Rectal smooth muscle tissue (tissue), 1 donor: ENCODE data around the gene NINJ1.

Source experiments
- H3K27ac ChIP-seq: one replicate; pipeline ENCODE4 v1.7.0; 2013; ENCODE audit warnings: low read depth, low read length, inconsistent platforms
- H3K27me3 ChIP-seq: one replicate; pipeline ENCODE4 v1.7.0; 2013; ENCODE audit warnings: low read length; ENCODE audit not compliant: control insufficient read depth, insufficient read depth
- H3K36me3 ChIP-seq: one replicate; pipeline ENCODE4 v1.7.0; 2013; ENCODE audit warnings: low read length; ENCODE audit not compliant: control insufficient read depth, insufficient read depth
- H3K4me1 ChIP-seq: one replicate; pipeline ENCODE4 v1.7.0; 2013; ENCODE audit warnings: low read length; ENCODE audit not compliant: control insufficient read depth, insufficient read depth
- H3K4me3 ChIP-seq: one replicate; pipeline ENCODE4 v1.7.0; 2013; ENCODE audit warnings: low read length
- H3K9ac ChIP-seq: one replicate; pipeline ENCODE4 v1.7.0; 2013; ENCODE audit warnings: low read length

The NINJ1 gene

GRCh38 chr9:93081081-93081529 lies 52.9 kb downstream of the NINJ1 start:
- Histone ChIP-seq H3K27me3 (no peaks in the 10 kb centered on the region), H3K27ac (no peak overlapping the region), H3K4me1 (no peaks in the 10 kb centered on the region), H3K4me3 (no peak overlapping the region), H3K9ac (no peak overlapping the region), H3K36me3 (peaks cover 2% of the 10 kb centered on the region)

DNA sequence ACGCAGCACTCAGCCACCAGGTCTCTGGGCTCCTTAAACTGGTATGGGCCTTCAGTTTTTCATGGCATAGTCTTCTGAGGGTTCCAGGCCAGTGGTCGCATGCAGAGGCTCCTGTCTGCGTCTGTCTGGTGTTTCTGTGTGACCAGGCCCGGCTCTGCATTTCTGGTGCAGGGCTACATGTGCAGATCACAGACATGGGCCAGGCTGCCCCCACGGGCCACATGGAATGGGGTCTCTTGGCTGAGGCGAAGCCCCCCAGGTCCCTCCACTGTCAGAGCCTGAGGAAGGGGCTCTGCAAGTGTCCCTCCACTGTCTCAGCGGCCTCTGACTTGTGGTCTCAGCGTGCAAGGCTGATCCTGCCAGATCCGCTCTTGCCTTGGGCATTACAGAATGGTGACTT lies 53.6 kb downstream of the NINJ1 start:
- peaks cover 2% of the 10 kb centered on the region for H3K36me3 ChIP-seq
- no peak overlapping the region for H3K4me3 ChIP-seq
- no peaks in the 10 kb centered on the region for H3K27me3 ChIP-seq
- no peaks in the 10 kb centered on the region for H3K4me1 ChIP-seq
- H3K27ac ChIP-seq, result no peak overlapping the region
- no peak overlapping the region for H3K9ac ChIP-seq

GRCh38 chr9:93079371-93079770 lies 54.7 kb downstream of the NINJ1 start:
- Histone ChIP-seq H3K36me3 (peaks cover 2% of the 10 kb centered on the region), H3K27ac (no peak overlapping the region), H3K9ac (no peak overlapping the region), H3K4me3 (no peak overlapping the region), H3K27me3 (no peaks in the 10 kb centered on the region), H3K4me1 (no peaks in the 10 kb centered on the region)

GRCh38 chr9:93077811-93078210 lies 56.2 kb downstream of the NINJ1 start:
- Histone ChIP-seq H3K4me3 (no peak overlapping the region), H3K4me1 (peaks cover 2% of the 10 kb centered on the region), H3K27ac (no peak overlapping the region), H3K9ac (no peak overlapping the region), H3K36me3 (peaks cover 2% of the 10 kb centered on the region), H3K27me3 (no peaks in the 10 kb centered on the region)

- H3K36me3 ChIP-seq, result peaks cover 2% of the 10 kb centered on the region
- H3K27ac ChIP-seq, result no peak overlapping the region
- H3K27me3 ChIP-seq, result no peaks in the 10 kb centered on the region
- no peak overlapping the region for H3K9ac ChIP-seq
- H3K4me1 ChIP-seq, result peaks cover 6% of the 10 kb centered on the region
- no peak overlapping the region for H3K4me3 ChIP-seq
Observed at GRCh38 chr9:93077367-93077766, 56.7 kb downstream of the NINJ1 start.

DNA sequence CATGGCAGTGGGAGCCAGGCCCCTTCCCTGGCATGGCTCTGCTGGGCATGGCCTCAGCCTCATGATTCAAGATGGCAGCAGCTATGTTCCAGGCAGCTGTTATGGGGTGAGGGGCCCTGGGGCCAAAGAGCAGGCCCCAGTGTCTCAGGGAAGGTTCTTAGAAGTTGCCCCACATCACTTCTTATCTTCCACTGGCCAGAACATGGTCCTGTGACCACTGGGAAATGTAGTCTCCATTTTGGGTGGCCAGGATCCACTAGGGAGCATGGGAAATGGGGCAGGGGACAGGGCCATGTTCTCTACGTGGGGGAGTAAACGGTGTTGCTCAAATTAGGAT lies 57.3 kb downstream of the NINJ1 start:
- no peak overlapping the region for H3K27ac ChIP-seq
- H3K4me1 ChIP-seq, result peaks cover 12% of the 10 kb centered on the region
- no peak overlapping the region for H3K4me3 ChIP-seq
- no peaks in the 10 kb centered on the region for H3K27me3 ChIP-seq
- peaks cover 2% of the 10 kb centered on the region for H3K36me3 ChIP-seq
- H3K9ac ChIP-seq, result no peak overlapping the region

- Histone ChIP-seq H3K4me3 (no peak overlapping the region), H3K27ac (no peak overlapping the region), H3K9ac (no peak overlapping the region), H3K4me1 (peaks cover 14% of the 10 kb centered on the region), H3K27me3 (no peaks in the 10 kb centered on the region), H3K36me3 (peaks cover 2% of the 10 kb centered on the region)
Observed at GRCh38 chr9:93076101-93076791, 57.8 kb downstream of the NINJ1 start.

- H3K4me1 ChIP-seq, result peaks cover 14% of the 10 kb centered on the region
- peak overlapping the region; percentile 34 for H3K4me3 ChIP-seq
- H3K27me3 ChIP-seq, result no peaks in the 10 kb centered on the region
- no peaks in the 10 kb centered on the region for H3K36me3 ChIP-seq
- no peak overlapping the region for H3K9ac ChIP-seq
- peak overlapping the region; percentile 7 for H3K27ac ChIP-seq
Observed at GRCh38 chr9:93072383-93072795, 61.7 kb downstream of the NINJ1 start.
